PFSK-1 (cell line): Measurements from ENCODE around the gene NDUFS3.

ENCODE experiments used
- TAF1 ChIP-seq: IDR thresholded peaks from 2 replicates; pipeline ENCODE4 v1.6.1; 2012; ENCODE audit warnings: low read length, control low read depth, borderline replicate concordance; ENCODE audit not compliant: insufficient read depth
- TF ChIP-seq, protein P1 (sequence below), 2 experiments: IDR thresholded peaks; 2 replicates each; pipeline versions ENCODE4 v1.6.1 to v1.8.0; 2011 to 2012; ENCODE audit warnings: low read depth in 2 of 2, low read length in 2 of 2, control low read depth in 1 of 2, inconsistent platforms in 1 of 2, mild to moderate bottlenecking in 1 of 2, moderate library complexity in 1 of 2; ENCODE audit not compliant: insufficient read depth in 1 of 2

GRCh38 chr11:47593934-47594855, 15.3 kb downstream of the NDUFS3 start, which contains the start of gene C1QTNF4:
- no peak for TF ChIP-seq TAF1
- TF ChIP-seq, protein P1, sequence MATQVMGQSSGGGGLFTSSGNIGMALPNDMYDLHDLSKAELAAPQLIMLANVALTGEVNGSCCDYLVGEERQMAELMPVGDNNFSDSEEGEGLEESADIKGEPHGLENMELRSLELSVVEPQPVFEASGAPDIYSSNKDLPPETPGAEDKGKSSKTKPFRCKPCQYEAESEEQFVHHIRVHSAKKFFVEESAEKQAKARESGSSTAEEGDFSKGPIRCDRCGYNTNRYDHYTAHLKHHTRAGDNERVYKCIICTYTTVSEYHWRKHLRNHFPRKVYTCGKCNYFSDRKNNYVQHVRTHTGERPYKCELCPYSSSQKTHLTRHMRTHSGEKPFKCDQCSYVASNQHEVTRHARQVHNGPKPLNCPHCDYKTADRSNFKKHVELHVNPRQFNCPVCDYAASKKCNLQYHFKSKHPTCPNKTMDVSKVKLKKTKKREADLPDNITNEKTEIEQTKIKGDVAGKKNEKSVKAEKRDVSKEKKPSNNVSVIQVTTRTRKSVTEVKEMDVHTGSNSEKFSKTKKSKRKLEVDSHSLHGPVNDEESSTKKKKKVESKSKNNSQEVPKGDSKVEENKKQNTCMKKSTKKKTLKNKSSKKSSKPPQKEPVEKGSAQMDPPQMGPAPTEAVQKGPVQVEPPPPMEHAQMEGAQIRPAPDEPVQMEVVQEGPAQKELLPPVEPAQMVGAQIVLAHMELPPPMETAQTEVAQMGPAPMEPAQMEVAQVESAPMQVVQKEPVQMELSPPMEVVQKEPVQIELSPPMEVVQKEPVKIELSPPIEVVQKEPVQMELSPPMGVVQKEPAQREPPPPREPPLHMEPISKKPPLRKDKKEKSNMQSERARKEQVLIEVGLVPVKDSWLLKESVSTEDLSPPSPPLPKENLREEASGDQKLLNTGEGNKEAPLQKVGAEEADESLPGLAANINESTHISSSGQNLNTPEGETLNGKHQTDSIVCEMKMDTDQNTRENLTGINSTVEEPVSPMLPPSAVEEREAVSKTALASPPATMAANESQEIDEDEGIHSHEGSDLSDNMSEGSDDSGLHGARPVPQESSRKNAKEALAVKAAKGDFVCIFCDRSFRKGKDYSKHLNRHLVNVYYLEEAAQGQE (IDR thresholded peaks at IDR 0.05; ENCODE audit: insufficient read depth in 1 of 2, low read depth in 2 of 2, low read length in 2 of 2), result no peak
